ENCODE data around the gene PDE4D.

Gene PDE4D

GRCh38 chr5:59863777-59864176 is 29.7 kb downstream of the PDE4D start:
- Histone ChIP-seq H3K36me3 (ENCODE audit: insufficient read depth, low read length) (no peaks in the 10 kb centered on the region), H3K4me1 (ENCODE audit: insufficient read depth, low read length) (peaks cover 4% of the 10 kb centered on the region; the same call in 1 of the 2 replicates), H3K9me3 (ENCODE audit: control insufficient read depth, insufficient read depth, low read length) (no peaks in the 10 kb centered on the region), H3K9ac (ENCODE audit: low read depth, low read length) (no peak overlapping the region)

DNA sequence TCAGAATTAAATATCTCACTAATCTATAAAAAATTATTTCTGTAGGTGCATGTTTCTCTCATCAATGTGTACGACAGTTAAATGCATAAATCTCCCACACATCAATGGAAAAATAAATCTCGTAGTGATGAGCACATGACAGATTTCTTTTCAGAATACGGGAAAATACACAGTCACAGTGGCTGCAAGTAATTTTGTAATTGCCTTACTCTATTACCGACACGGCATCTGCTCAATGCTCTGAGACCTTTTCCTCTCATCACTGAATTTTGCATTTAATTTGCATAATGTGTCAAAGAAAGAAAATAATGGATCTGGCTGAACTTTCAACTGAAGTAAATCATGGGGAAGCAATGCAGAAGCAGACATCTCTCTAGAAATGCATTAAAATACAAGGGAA is 37.2 kb downstream of the PDE4D start:
- Histone ChIP-seq H3K9me3 (ENCODE audit: control insufficient read depth, insufficient read depth, low read length) (no peaks in the 10 kb centered on the region), H3K4me1 (ENCODE audit: insufficient read depth, low read length) (no peaks in the 10 kb centered on the region), H3K36me3 (ENCODE audit: insufficient read depth, low read length) (no peaks in the 10 kb centered on the region), H3K9ac (ENCODE audit: low read depth, low read length) (no peak overlapping the region)

- Histone ChIP-seq H3K36me3 (ENCODE audit: insufficient read depth, low read length) (no peaks in the 10 kb centered on the region), H3K4me1 (ENCODE audit: insufficient read depth, low read length) (no peaks in the 10 kb centered on the region), H3K9me3 (ENCODE audit: control insufficient read depth, insufficient read depth, low read length) (no peaks in the 10 kb centered on the region), H3K9ac (ENCODE audit: low read depth, low read length) (no peak overlapping the region)
These were observed 42.8 kb downstream of the PDE4D start for GRCh38 chr5:59850766-59851165.

DNA sequence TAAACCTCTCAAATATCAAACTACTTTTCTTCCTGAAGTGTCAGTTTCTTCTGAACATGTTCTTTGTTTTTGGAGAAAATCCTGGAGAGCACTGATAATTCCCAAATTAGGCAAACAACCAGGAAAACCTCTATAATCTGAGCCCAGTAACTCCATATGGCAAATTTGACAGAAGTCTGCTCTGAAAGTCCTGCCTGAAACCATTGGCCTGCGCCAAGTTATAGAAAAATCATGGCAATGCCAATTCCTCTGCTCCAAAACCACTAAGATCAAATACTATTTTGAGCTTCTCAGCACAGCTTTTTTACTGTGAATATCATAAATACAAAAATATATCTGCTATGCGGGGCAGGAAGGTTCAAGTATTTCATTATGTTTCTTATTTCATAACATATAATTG is 45.9 kb downstream of the PDE4D start:
- Histone ChIP-seq H3K9ac (ENCODE audit: low read depth, low read length) (no peak overlapping the region), H3K36me3 (ENCODE audit: insufficient read depth, low read length) (no peaks in the 10 kb centered on the region), H3K9me3 (ENCODE audit: control insufficient read depth, insufficient read depth, low read length) (no peaks in the 10 kb centered on the region), H3K4me1 (ENCODE audit: insufficient read depth, low read length) (no peaks in the 10 kb centered on the region)

DNA sequence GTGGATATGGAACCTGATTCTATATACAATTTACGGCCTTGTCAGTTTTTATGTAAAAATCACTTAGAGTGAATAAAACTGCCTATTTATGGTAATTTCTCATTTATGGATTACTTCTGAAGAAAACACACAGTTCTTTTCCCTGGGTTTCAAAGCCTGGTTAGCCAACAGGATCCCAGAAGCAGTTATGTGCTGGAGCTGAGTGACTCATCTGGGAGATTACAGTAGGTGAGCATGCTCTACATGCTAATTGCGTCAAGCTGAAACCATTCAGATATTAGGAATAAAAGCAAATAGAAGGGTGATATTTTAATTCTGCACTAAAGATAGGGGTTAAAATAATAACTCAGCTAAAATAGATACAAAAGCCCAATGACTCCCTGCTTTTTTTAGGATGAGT is 47.8 kb downstream of the PDE4D start:
- Histone ChIP-seq H3K36me3 (ENCODE audit: insufficient read depth, low read length) (no peaks in the 10 kb centered on the region), H3K9ac (ENCODE audit: low read depth, low read length) (no peak overlapping the region), H3K4me1 (ENCODE audit: insufficient read depth, low read length) (no peaks in the 10 kb centered on the region), H3K9me3 (ENCODE audit: control insufficient read depth, insufficient read depth, low read length) (no peaks in the 10 kb centered on the region)

DNA sequence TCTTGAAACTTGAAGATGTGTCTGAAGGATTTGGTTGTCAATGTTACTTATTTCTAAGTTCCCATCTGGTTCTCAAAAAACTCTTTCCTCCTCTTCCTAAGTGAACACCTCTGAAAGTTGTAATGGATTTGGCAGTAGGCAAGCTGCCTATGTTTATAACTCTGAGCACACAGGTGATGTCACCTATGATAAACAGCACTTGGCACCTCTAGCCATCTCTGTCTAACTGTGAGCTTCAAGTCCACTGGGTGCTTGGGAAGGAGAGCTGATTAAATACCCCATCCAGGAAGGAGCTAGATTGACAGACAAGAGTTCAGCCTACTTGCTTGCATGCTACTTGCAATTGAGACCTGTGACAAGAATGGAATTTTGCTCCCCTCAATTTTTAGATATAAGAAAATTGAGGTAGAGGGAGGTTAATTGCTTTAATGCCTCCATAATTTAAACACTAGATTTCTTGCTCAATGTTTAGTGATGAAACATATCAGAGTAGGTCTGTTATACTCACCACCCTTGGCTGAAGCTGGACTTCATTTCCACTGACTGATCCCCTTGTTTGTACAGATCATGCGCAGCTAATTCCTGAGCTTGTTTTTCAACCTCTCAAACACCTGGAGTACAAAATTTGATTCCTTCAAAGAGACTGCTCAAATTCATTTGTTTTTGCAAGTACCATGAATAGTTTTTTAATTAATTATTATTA is 49.9 kb downstream of the PDE4D start:
- H3K9ac ChIP-seq (ENCODE audit: low read depth, low read length) = no peak overlapping the region
- H3K36me3 ChIP-seq (ENCODE audit: insufficient read depth, low read length) = no peaks in the 10 kb centered on the region
- H3K4me1 ChIP-seq (ENCODE audit: insufficient read depth, low read length) = no peaks in the 10 kb centered on the region
- H3K9me3 ChIP-seq (ENCODE audit: control insufficient read depth, insufficient read depth, low read length) = no peaks in the 10 kb centered on the region

DNA sequence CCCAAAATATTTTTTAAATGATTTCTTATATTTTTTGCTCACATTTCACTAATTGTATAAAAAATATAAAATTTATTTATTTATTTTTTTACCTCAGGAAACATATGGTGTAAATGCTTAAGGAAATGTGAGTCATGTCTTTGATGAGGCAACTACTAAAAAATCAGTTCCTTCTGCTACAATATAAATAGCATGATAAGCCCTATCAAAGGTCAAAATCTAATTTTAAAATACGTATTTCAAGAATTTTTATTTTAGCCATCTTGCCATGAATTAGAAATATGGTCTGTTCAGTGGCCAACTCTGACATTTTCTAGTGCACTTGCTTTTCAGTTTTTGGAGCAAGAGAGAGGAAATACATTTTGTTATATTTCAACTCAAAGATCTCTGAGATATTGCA is 50.5 kb downstream of the PDE4D start:
- Histone ChIP-seq H3K36me3 (ENCODE audit: insufficient read depth, low read length) (no peaks in the 10 kb centered on the region), H3K4me1 (ENCODE audit: insufficient read depth, low read length) (no peaks in the 10 kb centered on the region), H3K9me3 (ENCODE audit: control insufficient read depth, insufficient read depth, low read length) (no peaks in the 10 kb centered on the region)

GRCh38 chr5:59840200-59840601 is 53.3 kb downstream of the PDE4D start:
- Histone ChIP-seq H3K4me1 (ENCODE audit: insufficient read depth, low read length) (no peaks in the 10 kb centered on the region), H3K9me3 (ENCODE audit: control insufficient read depth, insufficient read depth, low read length) (no peaks in the 10 kb centered on the region), H3K36me3 (ENCODE audit: insufficient read depth, low read length) (no peaks in the 10 kb centered on the region), H3K9ac (ENCODE audit: low read depth, low read length) (no peak overlapping the region)

More for the DNA sequence above, 50.5 kb downstream of the PDE4D start:
- no peak overlapping the region for H3K9ac ChIP-seq (ENCODE audit: low read depth, low read length)

- H3K9ac ChIP-seq (ENCODE audit: low read depth, low read length) = no peak overlapping the region
- H3K4me1 ChIP-seq (ENCODE audit: insufficient read depth, low read length) = no peaks in the 10 kb centered on the region
- no peaks in the 10 kb centered on the region for H3K36me3 ChIP-seq (ENCODE audit: insufficient read depth, low read length)
- no peaks in the 10 kb centered on the region for H3K9me3 ChIP-seq (ENCODE audit: control insufficient read depth, insufficient read depth, low read length)
These were observed 54.5 kb downstream of the PDE4D start for GRCh38 chr5:59838989-59839388.

DNA sequence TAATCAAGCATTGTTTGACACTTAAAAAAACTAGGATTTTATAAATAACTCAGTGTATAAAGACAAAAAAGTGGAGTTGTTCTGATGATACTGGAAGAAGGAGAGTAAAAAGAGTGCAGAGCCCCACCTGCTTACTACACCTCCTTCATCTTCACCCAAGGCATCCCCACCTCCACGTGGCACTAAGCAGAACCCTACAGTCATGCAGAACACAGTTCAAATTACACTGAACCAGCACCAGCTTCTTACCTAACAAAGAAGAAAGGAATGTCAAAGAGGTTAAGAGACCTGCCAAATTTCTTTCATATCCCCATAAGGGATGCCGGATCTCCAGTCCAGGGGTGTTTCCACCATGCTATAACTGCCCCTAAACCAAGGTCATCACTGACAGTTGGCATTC is 55.5 kb downstream of the PDE4D start:
- Histone ChIP-seq H3K36me3 (ENCODE audit: insufficient read depth, low read length) (no peaks in the 10 kb centered on the region), H3K9me3 (ENCODE audit: control insufficient read depth, insufficient read depth, low read length) (no peaks in the 10 kb centered on the region), H3K9ac (ENCODE audit: low read depth, low read length) (no peak overlapping the region), H3K4me1 (ENCODE audit: insufficient read depth, low read length) (no peaks in the 10 kb centered on the region)

DNA sequence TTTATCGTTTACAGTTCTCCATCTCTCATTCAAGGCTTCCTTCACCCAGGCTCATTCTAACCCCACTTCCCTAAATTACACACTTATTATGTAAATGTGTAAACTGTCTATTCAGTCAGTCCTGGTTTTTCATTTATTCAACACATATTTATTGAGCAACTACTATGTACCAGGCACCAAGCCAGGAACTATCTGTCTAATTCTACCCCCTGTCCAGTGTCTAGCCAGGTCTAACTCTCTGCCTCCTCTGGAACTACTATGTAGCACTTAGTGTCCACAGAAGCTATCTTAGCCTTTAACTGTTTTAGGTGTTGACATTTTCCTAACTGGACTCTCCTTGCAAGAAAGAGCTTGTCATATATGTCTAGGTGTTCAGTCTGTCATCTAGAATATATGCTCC is 56.5 kb downstream of the PDE4D start:
- Histone ChIP-seq H3K9ac (ENCODE audit: low read depth, low read length) (no peak overlapping the region), H3K36me3 (ENCODE audit: insufficient read depth, low read length) (no peaks in the 10 kb centered on the region), H3K9me3 (ENCODE audit: control insufficient read depth, insufficient read depth, low read length) (no peaks in the 10 kb centered on the region), H3K4me1 (ENCODE audit: insufficient read depth, low read length) (no peaks in the 10 kb centered on the region)

DNA sequence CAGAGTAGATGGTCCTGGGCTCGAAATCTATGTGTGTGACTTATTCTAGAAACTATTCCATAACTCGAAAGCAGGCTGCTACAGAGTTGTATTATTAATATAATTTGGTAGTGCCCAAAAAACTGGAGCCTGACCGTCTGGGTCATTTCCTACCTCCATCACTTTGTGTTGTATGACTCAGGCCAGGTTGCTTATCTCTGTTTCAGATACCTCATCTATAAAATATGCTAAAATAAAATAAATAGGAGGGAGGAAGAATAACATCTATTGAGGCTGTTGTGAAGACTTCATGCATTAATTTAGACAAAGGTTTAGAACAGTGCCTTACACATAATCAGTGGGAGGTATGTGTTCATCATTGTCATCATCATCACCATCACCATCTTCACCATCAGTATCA is 57.7 kb downstream of the PDE4D start:
- Histone ChIP-seq H3K9ac (ENCODE audit: low read depth, low read length) (no peak overlapping the region), H3K9me3 (ENCODE audit: control insufficient read depth, insufficient read depth, low read length) (no peaks in the 10 kb centered on the region), H3K36me3 (ENCODE audit: insufficient read depth, low read length) (no peaks in the 10 kb centered on the region), H3K4me1 (ENCODE audit: insufficient read depth, low read length) (peaks cover 4% of the 10 kb centered on the region; the same call in 1 of the 2 replicates)

DNA sequence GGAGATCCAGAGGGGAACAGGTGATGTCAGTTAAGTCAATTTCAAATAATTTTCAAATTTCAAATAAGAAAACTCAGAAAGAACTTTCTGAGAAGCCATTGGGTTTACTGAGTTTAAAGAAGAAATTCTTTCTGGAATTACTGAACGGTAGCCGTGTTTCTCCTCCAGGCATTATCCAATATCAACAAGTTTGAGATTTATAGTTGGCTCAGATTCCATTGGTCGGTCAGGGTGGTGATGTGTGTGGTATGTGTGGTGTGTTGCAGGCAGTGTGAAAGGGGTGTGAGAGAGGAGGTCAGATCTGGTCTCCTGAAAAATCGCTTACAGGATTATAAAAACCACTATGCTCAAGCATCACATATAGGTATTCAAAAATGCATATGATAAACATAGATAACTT is 60.1 kb downstream of the PDE4D start:
- H3K9ac ChIP-seq (ENCODE audit: low read depth, low read length) = no peak overlapping the region
- H3K9me3 ChIP-seq (ENCODE audit: control insufficient read depth, insufficient read depth, low read length) = no peaks in the 10 kb centered on the region
- H3K4me1 ChIP-seq (ENCODE audit: insufficient read depth, low read length) = peaks cover 8% of the 10 kb centered on the region; the same call in 1 of the 2 replicates
- H3K36me3 ChIP-seq (ENCODE audit: insufficient read depth, low read length) = no peaks in the 10 kb centered on the region

DNA sequence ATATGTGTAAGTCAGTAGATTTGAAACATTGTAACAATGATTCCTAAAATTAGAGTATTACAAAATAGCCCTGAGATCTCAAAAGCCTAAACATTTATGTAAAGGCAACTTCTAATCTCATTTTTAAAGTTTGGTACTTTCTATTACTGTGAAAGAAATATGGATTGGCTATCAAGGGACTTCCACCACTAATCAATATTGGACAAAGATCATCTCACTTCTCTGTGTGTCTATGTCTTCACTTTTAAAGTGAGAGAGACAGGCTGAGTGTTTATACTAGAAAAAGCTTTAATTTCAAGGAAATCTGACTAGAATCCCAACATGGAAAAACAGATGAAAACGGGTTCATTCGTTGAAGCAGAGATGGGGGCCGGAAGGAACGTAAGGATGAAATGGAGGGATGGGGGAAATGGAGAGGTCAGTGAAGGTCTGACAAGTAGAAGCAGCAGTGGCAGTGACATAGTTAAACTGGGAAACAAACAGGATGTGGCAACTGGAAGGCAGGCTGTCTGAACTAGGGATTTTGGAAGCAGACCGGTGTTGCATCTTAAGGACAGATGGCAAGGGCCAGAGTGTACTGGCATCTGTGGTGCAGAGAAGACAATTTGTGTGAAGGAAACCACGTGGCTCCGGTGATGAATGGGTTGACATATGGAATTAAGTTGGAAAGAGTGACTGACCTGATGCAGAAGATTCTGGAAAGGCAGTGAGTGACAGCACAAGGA is 60.8 kb downstream of the PDE4D start:
- Histone ChIP-seq H3K36me3 (ENCODE audit: insufficient read depth, low read length) (no peaks in the 10 kb centered on the region), H3K9ac (ENCODE audit: low read depth, low read length) (no peak overlapping the region), H3K9me3 (ENCODE audit: control insufficient read depth, insufficient read depth, low read length) (no peaks in the 10 kb centered on the region), H3K4me1 (ENCODE audit: insufficient read depth, low read length) (peaks cover 8% of the 10 kb centered on the region; the same call in 1 of the 2 replicates)

GRCh38 chr5:59831326-59832010 is 62.1 kb downstream of the PDE4D start:
- Histone ChIP-seq H3K4me1 (ENCODE audit: insufficient read depth, low read length) (peaks cover 8% of the 10 kb centered on the region; the same call in 1 of the 2 replicates), H3K9me3 (ENCODE audit: control insufficient read depth, insufficient read depth, low read length) (no peaks in the 10 kb centered on the region), H3K36me3 (ENCODE audit: insufficient read depth, low read length) (no peaks in the 10 kb centered on the region), H3K9ac (ENCODE audit: low read depth, low read length) (no peak overlapping the region)

All from ES-I3 (cell line).